HT1080 (cell line): ENCODE measurements around the gene GPRC5B. TPM values are rescaled to one million over a fixed set of nuclear protein-coding genes. Genes with fewer than 3 reads are reported as not detected.

Experiments
- DNase-seq: peaks from one replicate; pipeline ENCODE4 v3.0.0-alpha.2; 2015; ENCODE audit warnings: low read depth
- small RNA-seq: library from RNA; depleted of rRNA; stranded (forward); fragments of <200 nt; gene quantifications from one replicate; pipeline ENCODE3, GENCODE V24; 2014
- total RNA-seq: library from RNA; depleted of rRNA; stranded (reverse); fragments of >200 nt; shearing (Covaris generic); gene quantifications from 2 replicates; pipeline ENCODE4 v1.2.3, GENCODE V29; 2014; rRNA removed

GPRC5B gene
- total RNA-seq, 1 experiment from 2014 or later = 2.7 TPM

DNA sequence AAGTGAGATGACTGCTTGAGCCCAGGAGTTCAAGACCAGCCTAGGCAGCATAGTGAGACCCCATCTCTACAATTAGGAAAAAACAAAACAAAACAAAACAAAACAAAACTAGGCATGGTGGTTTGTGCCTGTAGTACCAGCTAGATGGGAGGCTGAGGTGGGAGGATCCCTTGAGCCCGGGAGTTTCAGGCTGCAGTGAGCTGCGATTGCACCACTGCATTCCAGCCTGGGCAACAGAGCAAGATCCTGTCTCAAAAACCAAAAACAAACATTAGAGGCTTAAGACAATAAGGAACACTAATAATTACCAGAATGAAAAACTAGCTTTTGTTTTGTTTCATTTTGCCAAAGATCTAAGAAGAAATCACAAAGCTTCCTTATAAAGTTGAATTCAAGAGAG, 69.2 kb downstream of the GPRC5B start:
- no peak for DNase-seq

DNA sequence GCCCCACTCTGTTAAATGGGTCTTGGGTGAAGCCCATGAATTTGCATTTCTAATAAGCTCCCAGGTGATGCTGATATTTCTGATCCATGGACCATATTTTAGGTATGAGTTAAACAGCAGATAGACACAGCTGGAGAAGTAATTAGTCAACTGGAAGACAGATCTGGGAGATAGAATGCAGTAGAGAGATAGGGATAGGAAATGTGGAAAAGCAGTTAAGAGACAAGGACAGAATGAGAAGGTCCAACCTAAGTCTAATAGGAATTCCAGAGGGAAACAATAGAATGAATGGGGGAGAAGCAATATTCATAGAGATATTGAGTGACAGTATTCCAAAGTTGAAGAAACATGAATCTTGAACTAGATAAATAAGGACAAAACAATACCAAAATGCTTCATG, 71.7 kb downstream of the GPRC5B start:
- no peak for DNase-seq

DNA sequence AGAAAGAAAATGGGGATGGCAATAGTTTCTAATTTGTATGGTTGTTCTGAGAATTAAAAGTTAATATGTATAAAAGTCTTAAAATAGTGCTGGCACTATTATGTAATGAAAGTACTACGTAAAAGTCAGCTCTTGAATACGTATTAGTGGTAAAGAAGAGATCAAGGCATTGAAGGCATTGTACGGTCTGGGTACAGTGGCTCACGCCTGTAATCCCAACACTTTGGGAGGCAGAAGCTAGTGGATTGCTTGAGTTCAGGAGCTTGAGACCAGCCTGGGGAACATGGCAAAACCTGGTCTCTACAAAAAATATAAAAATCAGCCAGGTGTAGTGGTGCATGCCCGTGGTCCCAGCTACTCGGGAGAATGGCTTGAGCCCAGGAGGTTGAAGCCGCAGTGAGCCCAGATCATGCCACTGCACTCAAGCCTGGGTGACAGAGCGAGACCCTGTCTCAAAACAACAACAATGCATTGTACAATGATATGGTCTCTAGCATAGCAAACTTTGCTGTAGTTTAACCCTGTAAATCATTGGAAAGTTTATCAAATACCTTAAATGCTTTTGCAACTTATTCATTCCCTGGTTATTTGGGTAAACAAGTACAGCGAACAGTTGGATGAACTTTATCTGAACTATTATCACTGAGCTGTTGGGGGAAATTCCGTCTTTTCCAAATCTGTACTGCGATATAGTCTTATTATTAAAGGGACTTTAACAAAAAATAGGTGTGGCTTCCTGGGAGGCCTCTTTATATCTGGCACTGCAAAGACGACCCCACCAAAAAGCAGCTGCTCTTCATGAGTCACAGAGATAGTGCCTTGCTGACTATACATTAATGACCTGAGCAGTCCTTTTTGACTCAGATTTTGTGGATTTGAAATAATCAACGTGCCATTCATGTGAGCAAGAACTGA, 73.6 kb downstream of the GPRC5B start:
- DNase-seq = peak; percentile 48

DNA sequence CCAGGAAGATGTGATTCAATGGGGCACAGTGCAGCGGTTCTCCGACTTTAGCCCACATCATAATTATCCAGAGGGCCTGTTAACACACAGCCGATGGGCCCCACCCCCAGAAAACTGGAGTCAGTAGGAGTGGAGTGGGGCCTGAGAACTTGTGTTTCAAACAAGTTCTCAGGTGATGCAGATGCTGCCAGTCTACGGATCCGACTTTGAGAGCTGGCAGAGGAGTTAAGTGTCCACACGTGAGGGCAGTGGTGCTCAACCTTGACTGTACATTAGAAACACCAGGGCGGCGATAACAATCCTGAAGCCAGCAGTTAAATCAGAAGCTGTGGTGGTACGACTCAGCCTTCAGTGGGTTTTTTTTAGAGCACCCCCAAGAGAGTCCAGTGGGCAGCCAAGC, 75.0 kb downstream of the GPRC5B start:
- no peak for DNase-seq

DNA sequence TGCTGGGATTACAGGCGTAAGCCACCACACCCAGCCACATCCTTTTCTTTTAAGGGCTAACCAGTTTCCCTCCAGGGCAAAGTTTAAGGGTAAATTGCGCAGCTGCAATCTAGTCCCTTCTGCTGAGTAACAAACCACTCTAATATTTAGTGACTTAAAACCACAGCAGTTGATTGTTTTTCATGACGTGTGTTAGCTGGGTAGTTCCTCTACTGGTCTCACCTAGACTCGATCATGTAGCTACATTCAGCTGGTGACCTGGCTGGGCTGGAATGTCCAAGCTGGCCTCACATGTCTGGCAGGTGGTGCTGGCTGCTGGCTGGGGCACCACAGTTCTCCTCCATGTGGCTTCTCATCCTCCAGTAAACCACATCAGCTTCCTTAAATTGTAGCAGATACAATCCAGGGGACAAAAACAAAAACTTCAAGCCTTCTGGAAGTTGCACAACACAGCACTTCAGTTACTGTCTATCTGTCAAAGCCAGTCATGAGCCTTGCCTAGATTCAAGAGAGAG, 75.5 kb downstream of the GPRC5B start:
- DNase-seq = peak; percentile 28

DNA sequence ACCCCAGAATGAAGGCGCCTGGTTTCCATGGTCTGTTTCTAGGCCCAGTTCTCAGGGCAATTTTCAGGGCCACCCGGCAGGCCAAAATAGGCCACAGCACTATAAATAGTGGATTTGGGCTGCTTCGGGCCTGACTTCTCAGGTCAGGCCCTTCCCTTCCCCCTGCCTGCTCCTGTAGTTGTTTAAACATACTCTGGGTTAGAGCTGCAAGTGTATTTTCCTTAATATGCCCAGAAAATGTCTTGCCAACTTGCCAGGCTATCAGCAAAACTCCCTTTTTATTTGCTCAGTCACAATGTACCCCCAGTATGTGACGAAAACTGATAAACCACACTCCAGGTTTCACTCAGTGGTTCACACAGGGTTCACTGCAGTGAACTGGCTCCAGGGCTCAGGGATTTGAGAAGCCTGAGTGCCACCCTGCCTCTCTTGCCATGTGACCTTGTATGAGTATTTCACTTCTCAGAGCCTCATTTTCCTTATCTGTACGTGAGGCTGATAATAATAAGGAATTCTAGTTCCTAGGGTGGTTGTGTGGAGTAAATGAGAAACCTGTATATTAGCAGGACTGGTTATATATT, 76.5 kb downstream of the GPRC5B start:
- no peak for DNase-seq

Small RNA genes within 50 kb of the gene (small RNA-seq; reads per million reads assigned to genes)
- not detected for gene LARP7P2

Other genes starting within 250 kb of the GPRC5B start
- gene KNOP1, start 166.6 kb downstream of the GPRC5B start, total RNA-seq = 16.3 and 29.4 TPM in 2 replicates
- gene IQCK, start 166.6 kb downstream of the GPRC5B start, total RNA-seq = 3.1 and 3.2 TPM in 2 replicates
- gene GPR139, start 189.0 kb upstream of the GPRC5B start, total RNA-seq = not detected in 2 replicates